Stimulated activated naive CD4-positive, alpha-beta T cell (primary cell): ENCODE measurements around the gene RABL6.
"Not testable (repeated sequence)": the region's sequence is repeated elsewhere in the genome, so short reads cannot be mapped to it uniquely, and the experiment has no call there.

Experiments used
- DNase-seq, 6 experiments: peaks; one replicate each; lab custom pipeline; 2025; lab: John Stamatoyannopoulos, UW

Gene RABL6

GRCh38 chr9:136775191-136775590 lies 32.6 kb upstream of the RABL6 start:
- DNase-seq = no peak

GRCh38 chr9:136776947-136777346 lies 30.8 kb upstream of the RABL6 start:
- DNase-seq = no peak

GRCh38 chr9:136777359-136777758 lies 30.4 kb upstream of the RABL6 start:
- DNase-seq = no peak

- DNase-seq = no peak
Measured at GRCh38 chr9:136779808-136780207, 27.9 kb upstream of the RABL6 start.

GRCh38 chr9:136782452-136782851 lies 25.3 kb upstream of the RABL6 start:
- DNase-seq = no peak

- no peak for DNase-seq
Measured at GRCh38 chr9:136784249-136784996, 23.3 kb upstream of the RABL6 start.

- DNase-seq = no peak
Measured at GRCh38 chr9:136784997-136785361, 22.8 kb upstream of the RABL6 start.

GRCh38 chr9:136785565-136786355 lies 22.0 kb upstream of the RABL6 start:
- DNase-seq = not testable (repeated sequence)

- no peak for DNase-seq
Measured at GRCh38 chr9:136786451-136786850, 21.3 kb upstream of the RABL6 start.

- DNase-seq = not testable (repeated sequence)
Measured at GRCh38 chr9:136786983-136787382, 20.8 kb upstream of the RABL6 start.

- peak; percentile 46 to 85 (median 54) for DNase-seq
Measured at GRCh38 chr9:136787690-136788400, 19.9 kb upstream of the RABL6 start.

- DNase-seq = not testable (repeated sequence)
Measured at GRCh38 chr9:136788644-136789522, 18.9 kb upstream of the RABL6 start.

GRCh38 chr9:136789523-136789937 lies 18.2 kb upstream of the RABL6 start:
- DNase-seq = no peak

GRCh38 chr9:136790640-136791515 lies 16.9 kb upstream of the RABL6 start, which contains the start of gene TMEM141:
Gene TMEM141, plus strand, starts transcription at chr9:136791344. Its CDS starts 27 bp downstream, at chr9:136791371.
- peak; percentile 98 to 100 (median 100) for DNase-seq

- DNase-seq = peak; percentile 66 to 85 (median 74)
Measured at GRCh38 chr9:136791516-136792276, 16.1 kb upstream of the RABL6 start.

- no peak for DNase-seq
Measured at GRCh38 chr9:136792321-136793085, 15.2 kb upstream of the RABL6 start.

- no peak for DNase-seq
Measured at GRCh38 chr9:136793086-136793946, 14.4 kb upstream of the RABL6 start.
